BE2C (cell line): ENCODE results near the gene FBXW11.

Source experiments
- DNase-seq: peaks from one replicate; pipeline ENCODE4 v3.0.0-alpha.2; 2020
- H3K27me3 ChIP-seq: fragments of 250-450 bp; sonication (Bioruptor Pico); 2 replicates; pipeline ENCODE4 v1.5.1; 2020; ENCODE audit warnings: mild to moderate bottlenecking
- H3K36me3 ChIP-seq: fragments of 250-450 bp; sonication (Bioruptor Pico); 2 replicates; pipeline ENCODE4 v1.5.1; 2020; ENCODE audit warnings: mild to moderate bottlenecking
- H3K4me1 ChIP-seq: fragments of 250-450 bp; sonication (Bioruptor Pico); 2 replicates; pipeline ENCODE4 v1.5.1; 2020
- H3K4me3 ChIP-seq: 2 replicates; pipeline ENCODE4 v1.5.1; 2011; ENCODE audit warnings: low read depth, low read length
- H3K9me3 ChIP-seq: fragments of 250-450 bp; sonication (Bioruptor Pico); 2 replicates; pipeline ENCODE4 v1.5.1; 2020
- CTCF ChIP-seq: IDR thresholded peaks from 2 replicates; pipeline ENCODE4 v1.5.1; 2012; ENCODE audit warnings: mild to moderate bottlenecking, low read depth, low read length

Gene FBXW11

GRCh38 chr5:171986772-171987171, 19.7 kb downstream of the FBXW11 start:
- Histone ChIP-seq H3K4me3 (no peak overlapping the region), H3K4me1 (no peaks in the 10 kb centered on the region), H3K9me3 (no peaks in the 10 kb centered on the region), H3K36me3 (peaks cover 2% of the 10 kb centered on the region; the same call in 1 of the 2 replicates), H3K27me3 (no peaks in the 10 kb centered on the region)
- TF ChIP-seq CTCF = no peak
- no peak for DNase-seq

GRCh38 chr5:171984748-171985419, 21.6 kb downstream of the FBXW11 start:
- no peaks in the 10 kb centered on the region for H3K4me1 ChIP-seq
- no peaks in the 10 kb centered on the region for H3K27me3 ChIP-seq
- H3K36me3 ChIP-seq = peaks cover 2% of the 10 kb centered on the region; the same call in 1 of the 2 replicates
- TF ChIP-seq CTCF = no peak
- no peak for DNase-seq
- H3K9me3 ChIP-seq = no peaks in the 10 kb centered on the region; the same call in none of the 2 replicates
- H3K4me3 ChIP-seq = no peak overlapping the region

GRCh38 chr5:171981847-171982246, 24.6 kb downstream of the FBXW11 start:
- H3K4me1 ChIP-seq = no peaks in the 10 kb centered on the region
- no peak overlapping the region for H3K4me3 ChIP-seq
- no peak for DNase-seq
- H3K27me3 ChIP-seq = no peaks in the 10 kb centered on the region
- H3K9me3 ChIP-seq = no peaks in the 10 kb centered on the region; the same call in none of the 2 replicates
- TF ChIP-seq CTCF = no peak
- H3K36me3 ChIP-seq = peaks cover 2% of the 10 kb centered on the region; the same call in 1 of the 2 replicates

- Histone ChIP-seq H3K4me3 (no peak overlapping the region), H3K4me1 (no peaks in the 10 kb centered on the region; the same call in 1 of the 2 replicates), H3K9me3 (no peaks in the 10 kb centered on the region; the same call in none of the 2 replicates), H3K27me3 (no peaks in the 10 kb centered on the region), H3K36me3 (peaks cover 2% of the 10 kb centered on the region; the same call in 1 of the 2 replicates)
- DNase-seq = no peak
- TF ChIP-seq CTCF = no peak
These were observed 25.6 kb downstream of the FBXW11 start for GRCh38 chr5:171980792-171981191.

- H3K36me3 ChIP-seq = peaks cover 5% of the 10 kb centered on the region
- no peaks in the 10 kb centered on the region; the same call in 1 of the 2 replicates for H3K4me1 ChIP-seq
These were observed 26.8 kb downstream of the FBXW11 start for GRCh38 chr5:171979606-171980005.

More at GRCh38 chr5:171979606-171980005, 26.8 kb downstream of the FBXW11 start:
- Histone ChIP-seq H3K9me3 (no peaks in the 10 kb centered on the region; the same call in none of the 2 replicates), H3K27me3 (no peaks in the 10 kb centered on the region), H3K4me3 (no peak overlapping the region)
- TF ChIP-seq CTCF = no peak
- no peak for DNase-seq
